ENCODE results near the gene ACBD5.
"Not testable (repeated sequence)": the region's sequence is repeated elsewhere in the genome, so short reads cannot be mapped to it uniquely, and the experiment has no call there.

ACBD5 gene, protein sequence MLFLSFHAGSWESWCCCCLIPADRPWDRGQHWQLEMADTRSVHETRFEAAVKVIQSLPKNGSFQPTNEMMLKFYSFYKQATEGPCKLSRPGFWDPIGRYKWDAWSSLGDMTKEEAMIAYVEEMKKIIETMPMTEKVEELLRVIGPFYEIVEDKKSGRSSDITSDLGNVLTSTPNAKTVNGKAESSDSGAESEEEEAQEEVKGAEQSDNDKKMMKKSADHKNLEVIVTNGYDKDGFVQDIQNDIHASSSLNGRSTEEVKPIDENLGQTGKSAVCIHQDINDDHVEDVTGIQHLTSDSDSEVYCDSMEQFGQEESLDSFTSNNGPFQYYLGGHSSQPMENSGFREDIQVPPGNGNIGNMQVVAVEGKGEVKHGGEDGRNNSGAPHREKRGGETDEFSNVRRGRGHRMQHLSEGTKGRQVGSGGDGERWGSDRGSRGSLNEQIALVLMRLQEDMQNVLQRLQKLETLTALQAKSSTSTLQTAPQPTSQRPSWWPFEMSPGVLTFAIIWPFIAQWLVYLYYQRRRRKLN

DNA sequence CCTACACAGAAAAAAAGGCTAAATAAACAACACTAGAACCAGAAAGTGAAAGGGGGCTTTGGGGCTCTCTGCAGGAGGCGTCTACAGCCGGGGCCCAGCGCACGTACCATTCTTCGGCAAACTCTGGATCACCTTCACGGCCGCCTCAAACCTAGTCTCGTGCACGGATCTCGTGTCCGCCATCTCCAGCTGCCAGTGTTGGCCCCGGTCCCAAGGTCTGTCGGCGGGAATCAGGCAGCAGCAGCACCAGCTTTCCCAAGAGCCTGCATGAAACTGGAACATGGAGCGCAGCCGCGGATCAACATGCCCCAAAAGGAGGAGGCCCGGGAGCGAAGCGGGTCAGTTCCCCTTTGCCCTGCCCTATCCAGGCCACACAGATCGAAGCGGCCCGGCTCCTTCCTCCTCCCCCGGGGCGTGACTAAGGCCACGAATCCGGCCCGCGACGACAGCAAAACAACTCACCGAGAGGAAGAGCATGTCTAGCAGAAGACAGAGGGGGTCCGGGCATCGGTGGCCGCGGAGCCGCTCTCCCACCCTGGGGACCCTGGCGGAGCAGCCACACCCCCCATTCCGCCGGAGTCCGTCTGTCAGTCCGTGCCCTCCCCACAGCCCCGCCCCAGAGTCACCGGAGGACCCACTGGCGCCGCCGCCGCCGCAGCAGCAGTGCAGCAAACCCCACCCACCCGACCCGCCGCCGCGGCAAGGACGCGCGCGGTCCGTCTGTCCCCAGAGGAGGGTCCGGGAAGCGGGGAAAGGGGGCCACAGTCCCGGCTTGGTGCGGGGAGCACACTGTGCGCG is at the start of gene ACBD5:
ACBD5 (minus strand) TSS at position 586 of the 798 bp plus-strand sequence; CDS start at position 477, 109 bp downstream.
- DNase-seq (ENCODE audit: low read depth) = peak; percentile 80

DNA sequence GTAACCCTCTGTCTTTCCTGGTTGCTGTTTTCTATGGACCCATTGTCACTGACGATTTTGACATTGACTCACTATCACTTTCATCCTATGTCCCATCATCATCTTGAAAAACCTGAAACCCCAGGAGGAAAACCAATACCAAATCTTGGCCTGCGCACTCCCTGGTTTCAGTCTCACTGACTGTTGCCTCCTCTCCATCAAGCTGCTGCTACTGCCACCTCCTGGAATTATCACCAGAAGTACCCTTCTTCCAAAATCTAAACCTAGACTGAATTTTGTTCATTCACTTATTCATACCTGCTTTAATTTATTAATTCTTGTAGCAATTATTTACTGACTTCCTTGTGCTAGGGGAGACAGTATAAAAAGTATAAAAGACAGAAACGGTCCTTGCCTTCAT is 44.5 kb upstream of the ACBD5 start:
- peak; percentile 16 for DNase-seq (ENCODE audit: low read depth)

DNA sequence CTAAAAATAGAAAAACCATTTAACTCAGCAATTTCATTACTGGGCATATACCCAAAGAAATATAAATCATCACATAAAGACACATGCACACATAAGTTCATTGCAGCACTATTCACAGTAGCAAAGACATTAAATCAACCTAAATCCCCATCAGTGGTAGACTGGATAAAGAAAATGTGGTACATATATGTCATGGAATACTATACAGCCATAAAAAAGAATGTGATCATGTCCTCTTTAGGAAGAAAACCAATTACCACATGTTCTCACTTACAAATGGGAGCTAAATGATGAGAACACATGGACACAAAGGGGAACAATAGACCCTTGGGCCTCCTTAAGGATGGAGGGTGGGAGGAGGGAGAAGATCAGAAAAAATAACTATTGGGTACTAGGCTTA is 36.0 kb upstream of the ACBD5 start:
- no peak for DNase-seq (ENCODE audit: low read depth)

DNA sequence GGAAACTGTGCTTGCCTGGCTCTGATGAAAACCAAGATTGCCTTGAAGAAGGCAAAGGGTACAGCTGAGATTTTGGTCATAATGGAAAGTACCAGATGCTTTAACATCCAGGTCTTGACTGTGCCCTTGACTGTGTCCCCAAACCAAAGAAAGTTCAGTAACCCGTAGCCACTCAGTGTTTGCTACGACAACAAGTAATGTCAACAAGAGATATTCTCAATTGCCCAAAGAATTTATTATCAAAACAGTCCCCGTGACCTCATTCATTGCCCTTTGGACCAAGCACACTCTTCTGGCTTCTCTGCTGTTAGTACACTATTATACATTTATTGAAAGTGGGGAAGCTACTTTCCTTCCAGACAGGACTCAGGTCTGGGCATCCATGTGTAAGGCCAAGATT is 25.4 kb upstream of the ACBD5 start:
- DNase-seq (ENCODE audit: low read depth) = not testable (repeated sequence)

DNA sequence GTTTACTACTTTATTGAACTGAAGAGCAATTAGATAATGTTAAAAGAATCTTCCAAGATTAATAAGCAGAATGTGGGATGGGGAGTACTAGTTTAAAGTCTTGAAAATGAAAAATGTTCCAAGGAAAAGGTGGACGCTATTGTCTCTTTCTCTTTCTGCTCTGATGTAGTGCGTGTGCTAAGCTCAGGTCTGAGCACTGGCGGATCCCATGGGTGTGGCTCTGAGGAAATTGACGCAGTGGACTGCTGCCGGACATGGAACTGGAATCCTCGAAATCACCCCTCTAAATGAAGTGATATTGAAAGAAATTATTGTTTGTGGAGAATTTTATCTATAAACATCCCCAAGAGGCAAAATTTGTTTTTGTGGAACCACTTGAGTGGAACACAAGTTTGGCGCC is 22.2 kb upstream of the ACBD5 start:
- not testable (repeated sequence) for DNase-seq (ENCODE audit: low read depth)

DNA sequence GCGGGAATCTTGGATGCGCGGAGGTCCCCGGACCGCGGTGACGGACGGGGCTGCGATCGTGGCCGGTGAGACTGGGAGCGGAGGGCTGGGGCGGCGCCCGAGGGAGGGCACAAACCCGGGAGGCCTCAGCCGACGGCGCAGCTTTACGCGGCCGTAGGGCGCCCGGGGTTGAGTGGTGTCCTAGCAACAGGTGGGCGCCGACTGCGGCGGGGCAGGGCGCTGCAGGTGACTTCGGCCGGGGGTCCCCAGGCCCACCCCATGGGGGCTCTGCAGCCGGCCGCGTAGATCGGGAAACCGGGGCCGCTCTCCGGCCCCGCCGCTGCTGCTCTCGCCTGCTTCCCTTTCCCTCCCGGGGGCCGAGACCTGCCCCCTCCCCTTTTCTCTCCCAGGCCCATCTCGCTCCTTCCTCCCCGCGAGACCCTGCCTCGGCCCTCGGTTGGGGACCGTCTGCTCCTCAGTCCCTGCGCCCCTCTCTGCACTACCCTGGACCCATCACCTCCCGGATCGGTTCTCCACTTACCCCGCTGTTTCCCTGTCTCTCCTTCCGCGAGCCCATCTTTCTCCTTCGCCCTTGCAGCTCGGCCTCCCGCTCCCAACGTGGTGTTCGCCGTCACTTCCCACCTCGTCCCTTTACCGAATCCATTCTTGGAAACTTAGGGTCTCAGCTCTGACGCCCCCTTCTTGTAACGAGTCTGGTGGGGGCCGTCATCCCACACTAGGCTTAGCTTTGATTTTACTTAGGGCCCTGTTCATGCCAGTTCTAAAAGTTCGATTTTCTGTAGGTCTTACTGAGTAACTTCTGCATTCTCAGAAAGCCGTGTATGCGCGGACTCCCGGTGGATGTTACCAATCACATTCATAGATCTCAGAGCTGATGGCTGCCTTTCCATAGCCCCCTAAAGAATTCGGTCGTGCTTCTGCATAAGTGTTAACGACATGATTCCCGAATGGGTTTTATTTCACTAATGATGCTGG is 18.5 kb upstream of the ACBD5 start:
- no peak for DNase-seq (ENCODE audit: low read depth)

DNA sequence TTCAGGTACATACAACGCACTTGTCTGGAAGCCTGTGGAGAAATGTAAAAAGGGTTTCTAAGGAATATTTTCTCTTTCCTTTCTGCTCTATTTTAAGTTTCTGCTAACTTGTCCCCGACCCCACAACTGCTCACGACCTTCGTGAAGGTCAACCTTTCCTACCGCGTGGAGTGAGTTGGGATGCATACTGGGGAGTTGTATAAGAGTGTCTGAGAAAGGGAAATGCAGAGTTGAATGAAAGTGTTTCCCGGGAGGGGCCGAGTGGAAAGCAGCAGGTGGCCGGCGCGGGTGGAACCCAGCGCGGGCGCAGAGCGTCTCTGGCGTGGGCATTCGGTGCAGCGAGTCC is 17.9 kb upstream of the ACBD5 start:
- no peak for DNase-seq (ENCODE audit: low read depth)

DNA sequence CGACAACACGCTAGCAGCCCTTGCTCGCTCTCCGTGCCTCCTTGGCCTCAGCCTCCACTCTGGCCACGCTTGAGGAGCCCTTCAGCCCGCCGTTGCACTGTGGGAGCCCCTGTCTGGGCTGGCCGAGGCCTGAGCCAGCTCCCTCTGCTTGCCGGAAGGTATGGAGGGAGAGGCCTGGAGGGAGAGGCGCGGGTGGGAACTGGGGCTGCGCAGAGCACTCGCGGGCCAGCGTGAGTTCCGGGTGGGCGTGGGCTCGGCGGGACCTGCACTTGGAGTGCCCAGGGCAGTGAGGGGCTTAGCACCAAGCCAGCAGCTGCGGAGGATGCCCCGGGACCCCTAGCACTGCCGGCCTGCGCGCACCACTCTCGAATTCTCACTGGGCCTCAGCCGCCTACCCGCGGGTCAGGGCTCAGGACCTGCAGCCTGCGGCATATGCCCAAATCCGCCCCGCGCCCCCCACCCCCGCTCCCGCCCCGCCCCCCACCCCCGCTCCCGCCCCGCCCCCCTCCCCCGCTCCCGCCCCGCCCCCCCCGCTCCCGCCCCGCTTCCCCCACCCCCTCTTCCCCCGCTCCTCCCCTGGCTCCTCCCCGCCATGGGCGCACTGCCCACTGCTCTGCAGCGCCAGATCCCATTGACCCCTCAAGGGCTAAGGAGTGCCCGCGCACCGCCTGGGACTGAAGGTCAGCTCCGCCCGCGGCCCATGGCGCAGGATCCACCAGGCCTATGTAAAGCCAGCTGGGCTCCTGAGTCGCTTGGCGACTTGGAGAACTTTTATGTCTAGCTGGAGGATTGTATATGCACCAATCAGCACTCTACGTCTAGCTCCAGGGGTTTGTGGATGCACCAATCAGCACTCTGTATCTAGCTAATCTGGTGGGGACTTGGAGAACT is 15.9 kb upstream of the ACBD5 start:
- no peak for DNase-seq (ENCODE audit: low read depth)

DNA sequence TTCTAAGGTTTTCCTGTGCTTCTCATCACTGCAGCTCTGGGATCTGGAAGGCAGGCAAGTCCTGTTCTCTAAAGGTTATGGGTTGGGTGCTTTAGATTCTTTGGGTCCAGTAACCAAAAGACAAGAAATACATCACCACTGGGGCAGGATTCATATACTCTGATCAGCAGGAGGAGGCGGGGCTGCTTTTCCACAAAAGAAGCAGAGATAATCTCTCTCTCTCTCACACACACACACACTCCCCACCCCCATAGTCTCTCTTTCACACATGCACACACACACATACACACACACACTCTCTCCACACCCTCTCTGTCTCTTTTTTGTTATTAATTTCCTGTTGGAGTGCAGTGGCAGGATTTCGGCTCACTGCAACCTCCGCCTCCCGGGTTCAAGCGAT is 13.0 kb upstream of the ACBD5 start:
- no peak for DNase-seq (ENCODE audit: low read depth)

DNA sequence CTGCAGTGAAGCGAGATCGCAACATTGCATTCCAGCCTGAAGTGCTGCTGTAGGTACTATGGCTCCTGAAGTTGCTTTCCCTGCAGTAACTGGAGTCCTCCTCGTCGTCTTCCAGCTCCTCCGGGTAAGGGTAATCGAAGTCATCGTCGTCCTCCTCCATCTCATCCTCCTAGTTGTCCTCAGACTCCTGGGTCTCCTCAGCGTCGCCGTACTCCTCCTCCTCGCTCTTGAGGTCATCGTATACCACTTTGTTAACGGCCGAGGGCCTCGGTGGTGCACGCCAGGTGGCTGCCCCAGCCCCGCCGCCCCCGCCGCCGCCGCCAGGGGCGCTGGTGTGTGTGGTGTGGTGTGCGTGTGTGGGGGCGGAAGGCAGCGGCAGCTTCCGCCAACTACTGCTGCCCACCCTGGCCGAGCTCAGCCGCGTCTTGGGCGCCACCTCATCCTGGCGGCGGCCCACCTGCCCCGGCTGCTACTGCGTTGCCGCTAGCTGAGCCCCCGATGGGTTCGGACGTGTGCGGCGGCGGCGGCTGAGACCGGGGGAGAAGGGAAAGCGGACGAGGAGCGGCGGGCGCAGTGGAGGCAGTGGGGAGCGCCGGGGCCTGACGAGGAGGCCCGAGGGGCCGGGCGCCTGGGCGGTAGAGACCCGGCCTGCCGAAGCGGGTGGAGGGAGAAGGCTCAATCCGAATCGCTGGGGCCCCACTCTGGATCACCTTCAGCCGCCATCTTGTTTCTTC is 11.8 kb upstream of the ACBD5 start:
- peak; percentile 58 for DNase-seq (ENCODE audit: low read depth)

DNA sequence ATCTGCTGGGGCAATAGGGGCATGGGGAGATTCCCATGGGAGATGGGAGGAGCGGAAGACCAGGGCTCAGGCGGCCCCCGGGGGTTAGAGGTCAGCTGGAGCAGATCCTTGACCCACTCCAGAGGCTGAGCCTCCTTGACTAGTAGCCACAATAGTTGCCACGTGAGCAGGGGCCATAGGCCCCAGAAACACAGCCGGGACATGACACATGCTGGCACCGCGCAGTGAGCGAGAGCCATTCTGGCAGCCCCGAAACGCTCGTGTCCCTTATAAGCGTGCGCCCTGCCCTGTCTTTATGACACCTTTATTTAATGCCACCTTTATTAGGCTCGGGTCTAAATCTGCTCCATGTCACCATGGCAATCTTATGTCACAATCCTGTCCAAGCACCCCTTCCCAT is 11.0 kb upstream of the ACBD5 start:
- DNase-seq (ENCODE audit: low read depth) = no peak

DNA sequence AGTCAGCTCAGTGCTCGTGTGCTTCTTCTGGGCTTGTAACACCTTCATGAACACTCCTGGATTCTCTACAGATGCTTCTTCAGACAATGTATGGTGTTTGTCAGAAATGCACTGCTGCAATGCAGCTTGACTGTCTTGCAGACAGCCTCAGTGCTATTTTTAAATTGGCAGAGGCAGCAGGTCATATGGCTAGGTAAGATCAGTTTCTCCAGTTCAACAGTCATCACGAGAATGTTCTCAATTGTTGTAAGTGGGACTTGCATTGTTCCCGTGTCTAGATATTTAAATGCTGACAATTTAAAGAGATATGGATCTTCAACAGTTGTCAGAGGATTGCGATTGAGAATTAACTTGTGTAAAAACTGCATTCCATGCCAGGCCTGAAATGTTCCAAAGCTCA is 7.6 kb upstream of the ACBD5 start:
- no peak for DNase-seq (ENCODE audit: low read depth)

DNA sequence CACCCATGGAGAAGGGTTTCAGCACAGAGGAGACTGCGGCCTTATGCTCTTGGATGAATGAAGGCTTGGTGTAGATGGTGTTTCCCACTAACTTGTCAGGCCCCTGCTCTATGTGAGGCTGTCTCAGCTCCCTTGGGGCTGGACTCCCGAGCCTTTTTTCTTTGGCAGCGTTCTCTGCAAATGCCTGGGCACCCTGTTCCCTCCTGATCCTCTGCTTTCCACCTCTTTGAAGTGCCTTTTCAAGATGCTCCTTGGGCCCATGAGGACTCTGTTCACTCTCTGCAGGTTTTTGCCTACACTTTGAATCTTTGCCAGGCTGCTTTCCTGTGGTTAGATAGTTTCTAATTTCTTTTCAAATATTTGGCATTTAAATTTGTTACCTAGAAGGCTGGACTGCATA is 6.8 kb upstream of the ACBD5 start:
- no peak for DNase-seq (ENCODE audit: low read depth)

DNA sequence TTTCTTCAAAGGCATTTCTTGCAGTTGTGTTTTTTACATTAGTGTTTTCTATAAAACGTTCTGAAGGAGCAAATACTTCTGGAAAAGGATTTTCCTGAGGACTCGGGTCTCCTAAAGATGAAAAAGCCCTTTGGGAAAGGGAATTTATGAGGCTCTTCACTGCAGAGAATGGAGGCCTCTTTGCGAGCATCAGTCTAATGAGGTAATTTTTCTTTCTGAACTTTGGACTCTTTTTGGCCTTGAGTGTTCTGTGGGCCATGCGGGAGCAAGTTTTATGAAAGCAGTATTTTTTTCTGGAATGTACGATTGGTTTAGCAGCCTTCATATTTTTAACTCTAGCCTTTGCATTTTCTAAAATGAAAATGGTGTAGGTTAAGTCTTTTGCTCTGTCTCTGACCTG is 6.4 kb upstream of the ACBD5 start:
- DNase-seq (ENCODE audit: low read depth) = no peak

DNA sequence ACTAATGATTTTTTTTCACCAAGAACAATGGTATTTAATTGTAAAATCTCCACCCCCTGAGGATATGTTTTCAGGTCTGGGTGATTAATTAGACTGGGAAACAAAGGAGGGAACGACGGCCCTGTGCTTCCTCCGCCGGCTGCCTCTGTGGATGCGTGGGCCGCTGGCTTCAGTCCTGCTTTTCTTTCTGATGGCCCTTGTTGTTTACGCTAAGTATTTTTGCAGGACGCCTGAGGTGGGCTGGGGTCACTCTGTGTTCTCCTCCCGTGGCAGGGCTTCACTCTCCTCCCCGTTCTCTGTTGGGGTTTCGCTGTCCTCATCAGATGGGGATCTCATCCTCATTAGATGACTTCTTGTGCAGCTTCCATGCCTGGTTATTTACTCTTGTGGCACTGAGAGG is 5.2 kb upstream of the ACBD5 start:
- no peak for DNase-seq (ENCODE audit: low read depth)

DNA sequence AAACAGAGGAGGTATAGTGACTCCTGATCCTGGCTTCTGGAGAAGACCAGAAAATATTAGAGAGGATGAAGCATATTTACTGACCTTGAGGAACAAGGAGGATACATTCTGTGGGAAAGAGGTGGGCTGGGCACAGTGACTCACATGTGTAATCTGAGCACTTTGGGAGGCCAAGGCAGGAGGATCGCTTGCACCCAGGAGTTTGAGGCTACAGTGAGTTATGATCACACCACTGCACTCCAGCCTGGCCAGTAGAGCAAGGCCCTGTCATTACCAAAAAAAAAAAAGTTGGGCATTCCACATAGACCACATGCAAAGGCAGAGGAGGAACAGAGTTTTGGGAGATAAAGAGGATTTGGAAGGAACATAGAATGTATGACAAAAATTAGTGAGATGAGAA is 4.4 kb upstream of the ACBD5 start:
- no peak for DNase-seq (ENCODE audit: low read depth)

DNA sequence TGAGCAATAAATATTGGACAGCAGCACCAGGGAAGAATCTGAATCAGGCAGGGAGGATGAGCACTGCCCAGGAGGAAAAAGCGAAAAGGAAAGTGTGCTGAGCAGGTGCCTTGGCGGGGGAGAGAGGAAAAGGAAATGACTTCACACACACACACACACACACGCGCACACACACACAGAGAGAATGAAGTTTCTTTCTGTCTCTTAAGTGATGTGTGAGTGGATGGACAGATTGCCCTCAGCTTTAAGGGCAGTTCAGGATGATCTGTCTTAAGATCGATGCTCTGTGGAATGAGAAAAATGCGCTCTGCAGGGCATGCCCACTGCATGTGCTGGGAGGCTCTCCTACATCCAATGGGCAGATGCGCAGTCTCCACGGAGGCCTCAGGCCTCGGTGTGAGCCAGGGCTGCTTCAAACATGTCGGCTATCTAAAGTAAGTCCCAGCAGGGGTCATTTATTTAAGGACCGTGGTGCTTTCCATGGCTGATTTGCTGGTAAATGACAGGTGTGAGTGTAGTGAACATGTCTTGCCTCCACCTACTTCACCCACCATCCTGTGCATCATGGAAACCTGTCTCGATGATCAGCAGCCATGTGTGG is 2.5 kb upstream of the ACBD5 start:
- DNase-seq (ENCODE audit: low read depth) = peak; percentile 84

DNA sequence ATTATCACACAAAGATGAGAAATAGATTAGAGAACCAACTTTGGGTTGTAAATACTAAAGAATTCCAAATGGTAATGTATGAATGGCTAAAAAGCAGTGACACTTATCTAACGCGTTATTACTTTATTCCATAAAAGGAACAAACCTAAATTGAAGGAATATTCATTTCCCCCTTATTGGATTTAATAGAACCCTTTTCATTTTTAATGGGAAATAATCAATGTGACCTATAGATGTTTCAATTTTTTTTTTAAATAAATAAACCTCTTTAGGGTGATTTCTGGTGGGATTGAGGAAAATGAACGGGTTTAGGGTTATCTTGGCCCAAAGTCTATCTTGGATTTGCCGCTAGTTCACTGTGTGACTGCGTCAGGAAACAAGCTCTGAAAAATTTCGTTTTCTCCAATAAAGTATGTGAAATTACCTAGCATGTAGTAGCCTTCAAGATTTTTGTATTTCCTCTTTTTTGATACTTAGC is 1.9 kb upstream of the ACBD5 start:
- DNase-seq (ENCODE audit: low read depth) = no peak

DNA sequence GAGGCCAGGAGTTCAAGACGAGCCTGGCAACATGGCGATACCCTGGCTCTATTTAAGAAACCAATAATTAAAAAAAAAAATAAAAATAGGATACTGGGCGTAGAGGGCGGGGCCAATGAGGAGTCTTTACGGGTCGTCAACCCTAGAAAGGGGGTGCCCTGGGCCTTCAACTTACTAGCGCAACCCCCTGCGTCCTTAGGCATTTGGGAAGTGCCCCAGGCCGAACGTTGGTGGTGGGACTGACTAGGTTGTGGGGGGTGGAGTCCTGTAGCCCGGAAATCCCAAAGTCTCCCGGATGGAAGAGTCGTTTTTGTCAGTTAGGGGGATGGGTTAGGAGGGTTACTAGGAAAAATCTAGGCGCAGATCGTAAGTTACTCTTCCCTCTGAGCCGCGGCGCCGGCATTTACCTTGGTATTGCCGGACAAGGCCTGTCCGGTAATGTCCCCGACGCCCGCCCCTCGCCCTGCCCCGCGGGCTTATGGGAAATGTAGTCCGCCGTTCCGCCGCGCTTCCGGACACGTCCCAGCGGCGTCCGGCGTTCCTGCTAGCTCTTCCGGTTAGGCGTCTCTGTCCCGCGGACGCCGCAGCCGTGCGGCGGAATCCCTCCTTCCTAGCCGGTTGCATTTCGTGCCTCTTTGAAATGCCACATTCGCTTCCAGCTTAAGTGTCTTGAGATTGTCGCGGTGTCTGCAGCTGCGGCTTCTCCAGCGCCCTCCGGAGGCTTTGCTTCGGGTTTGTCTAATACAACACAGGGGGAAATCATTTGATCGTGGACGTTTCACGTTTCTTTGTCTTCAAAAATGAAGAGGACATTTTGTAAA is 1.3 kb upstream of the ACBD5 start:
- peak; percentile 91 for DNase-seq (ENCODE audit: low read depth)

All from amniotic epithelial cell (primary cell).